Smooth muscle cell (in vitro differentiated cells): ENCODE data around the gene FLCN. TPM values are rescaled to one million over a fixed set of nuclear protein-coding genes. Genes with fewer than 3 reads are reported as not detected.

ENCODE experiments used
- DNase-seq: peaks from one replicate; lab custom pipeline; 2025; ENCODE audit not compliant: unreplicated experiment; lab: John Stamatoyannopoulos, UW
- H2AFZ ChIP-seq: fragments of 200-600 bp; sonication (generic); 2 replicates; pipeline ENCODE4 v1.6.0; 2016; ENCODE audit warnings: antibody characterized with exemption, low read depth, mild to moderate bottlenecking
- H3F3A ChIP-seq: fragments of 200-600 bp; sonication (generic); 2 replicates; pipeline ENCODE4 v1.6.0; 2017; ENCODE audit warnings: antibody characterized with exemption, low read depth
- H3K27ac ChIP-seq: fragments of 200-600 bp; sonication (generic); 2 replicates; pipeline ENCODE4 v1.5.1; 2016; ENCODE audit warnings: low read depth, mild to moderate bottlenecking
- H3K27me3 ChIP-seq: fragments of 200-600 bp; sonication (generic); 2 replicates; pipeline ENCODE4 v1.6.1; 2016; ENCODE audit warnings: low read depth, mild to moderate bottlenecking
- H3K36me3 ChIP-seq: fragments of 200-600 bp; sonication (generic); 2 replicates; pipeline ENCODE4 v1.5.1; 2016; ENCODE audit warnings: low read depth
- H3K4me1 ChIP-seq: fragments of 200-600 bp; sonication (generic); 2 replicates; pipeline ENCODE4 v1.5.1; 2016; ENCODE audit warnings: low read depth
- H3K4me2 ChIP-seq: fragments of 200-600 bp; sonication (generic); 2 replicates; pipeline ENCODE4 v1.6.0; 2016; ENCODE audit warnings: mild to moderate bottlenecking
- H3K4me3 ChIP-seq: fragments of 200-600 bp; sonication (generic); 2 replicates; pipeline ENCODE4 v1.5.1; 2016; ENCODE audit warnings: mild to moderate bottlenecking
- H3K79me2 ChIP-seq: fragments of 200-600 bp; sonication (generic); 2 replicates; pipeline ENCODE4 v1.6.0; 2016; ENCODE audit warnings: low read depth, mild to moderate bottlenecking
- H3K9ac ChIP-seq: fragments of 200-600 bp; sonication (generic); 2 replicates; pipeline ENCODE4 v1.6.0; 2016; ENCODE audit warnings: low read depth
- H3K9me3 ChIP-seq: fragments of 200-600 bp; sonication (generic); replicated peaks from 2 replicates; pipeline ENCODE4 v1.5.1; 2016; ENCODE audit warnings: low read depth
- H4K20me1 ChIP-seq: fragments of 200-600 bp; sonication (generic); 2 replicates; pipeline ENCODE4 v1.6.0; 2016; ENCODE audit warnings: low read depth
- WGBS: methylation state at CpG from one replicate; pipeline ENCODE4 v1.1.7; 2016; ENCODE audit warnings: low lambda C conversion rate; 5-methylcytosine and 5-hydroxymethylcytosine counted together
- polyA plus RNA-seq: library from polyadenylated mRNA; unstranded; fragments of >200 nt; fragmentation: Nextera tagmentation; extraction: Ambion mirVana; gene quantifications from 2 replicates; pipeline ENCODE4 v1.2.1, GENCODE V29; 2016
- small RNA-seq: library from RNA; depleted of rRNA; stranded (forward); fragments of <200 nt; gene quantifications from one replicate; pipeline ENCODE3, GENCODE V24; 2014
- total RNA-seq: library from RNA; depleted of rRNA; stranded (reverse); fragments of >200 nt; gene quantifications from 2 replicates; pipeline ENCODE4 v1.2.3, GENCODE V29; 2014
- TF ChIP-seq, protein P1 (sequence below): fragments of 200-600 bp; sonication (generic); IDR thresholded peaks from 2 replicates; pipeline ENCODE4 v1.5.1; 2017; ENCODE audit warnings: borderline replicate concordance, mild to moderate bottlenecking, antibody characterized with exemption; ENCODE audit not compliant: insufficient read depth, poor library complexity, severe bottlenecking

FLCN gene
- total and polyA plus RNA-seq, 2 experiments from 2014 or later = 7.6 to 15.1 TPM

DNA sequence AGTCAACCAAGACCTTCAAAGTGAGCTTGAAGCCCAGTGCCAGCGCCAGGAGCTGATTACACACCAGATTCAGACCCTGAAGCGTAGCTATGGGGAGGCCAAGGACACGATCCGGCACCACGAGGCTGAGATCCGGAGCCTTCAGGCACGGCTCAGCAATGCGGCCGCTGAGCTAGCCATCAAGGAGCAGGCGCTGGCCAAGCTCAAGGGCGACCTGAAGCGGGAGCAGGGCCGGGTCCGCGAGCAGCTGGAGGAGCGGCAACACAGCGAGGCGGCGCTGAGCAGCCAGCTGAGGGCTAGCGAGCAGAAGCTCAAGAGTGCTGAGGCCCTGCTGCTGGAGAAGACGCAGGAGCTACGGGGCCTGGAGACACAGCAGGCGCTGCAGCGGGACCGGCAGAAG is 72.8 kb downstream of the FLCN start:
- Histone ChIP-seq H3K4me2 (no peak overlapping the region), H2AFZ (no peak overlapping the region), H3K36me3 (peaks cover 8% of the 10 kb centered on the region), H3K79me2 (no peaks in the 10 kb centered on the region), H4K20me1 (peaks cover 26% of the 10 kb centered on the region), H3K4me1 (no peaks in the 10 kb centered on the region), H3K27me3 (no peaks in the 10 kb centered on the region), H3K4me3 (no peak overlapping the region), H3K27ac (no peak overlapping the region), H3K9me3 (no peaks in the 10 kb centered on the region), H3F3A (no peaks in the 10 kb centered on the region), H3K9ac (no peak overlapping the region)
- TF ChIP-seq, protein P1, sequence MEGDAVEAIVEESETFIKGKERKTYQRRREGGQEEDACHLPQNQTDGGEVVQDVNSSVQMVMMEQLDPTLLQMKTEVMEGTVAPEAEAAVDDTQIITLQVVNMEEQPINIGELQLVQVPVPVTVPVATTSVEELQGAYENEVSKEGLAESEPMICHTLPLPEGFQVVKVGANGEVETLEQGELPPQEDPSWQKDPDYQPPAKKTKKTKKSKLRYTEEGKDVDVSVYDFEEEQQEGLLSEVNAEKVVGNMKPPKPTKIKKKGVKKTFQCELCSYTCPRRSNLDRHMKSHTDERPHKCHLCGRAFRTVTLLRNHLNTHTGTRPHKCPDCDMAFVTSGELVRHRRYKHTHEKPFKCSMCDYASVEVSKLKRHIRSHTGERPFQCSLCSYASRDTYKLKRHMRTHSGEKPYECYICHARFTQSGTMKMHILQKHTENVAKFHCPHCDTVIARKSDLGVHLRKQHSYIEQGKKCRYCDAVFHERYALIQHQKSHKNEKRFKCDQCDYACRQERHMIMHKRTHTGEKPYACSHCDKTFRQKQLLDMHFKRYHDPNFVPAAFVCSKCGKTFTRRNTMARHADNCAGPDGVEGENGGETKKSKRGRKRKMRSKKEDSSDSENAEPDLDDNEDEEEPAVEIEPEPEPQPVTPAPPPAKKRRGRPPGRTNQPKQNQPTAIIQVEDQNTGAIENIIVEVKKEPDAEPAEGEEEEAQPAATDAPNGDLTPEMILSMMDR = no peak
- 97% methylated on average over 25 of the region's 25 CpGs for WGBS
- DNase-seq = no peak

Small RNAs within 50 kb of the gene (small RNA-seq; reads per million reads assigned to genes)
- gene RNU6-767P = not detected

Other genes with a start within 250 kb of the FLCN start
- 58.8 and 62.5 TPM in 2 replicates for gene MPRIP, start 194.7 kb downstream of the FLCN start, total RNA-seq
- 67.2 and 69.3 TPM in 2 replicates for gene MPRIP, start 194.7 kb downstream of the FLCN start, polyA plus RNA-seq
- 0.18 and 0.49 TPM in 2 replicates for gene PLD6, start 30.8 kb downstream of the FLCN start, total RNA-seq
- 0.26 and 1.4 TPM in 2 replicates for gene PLD6, start 30.8 kb downstream of the FLCN start, polyA plus RNA-seq
- gene COPS3, start 44.1 kb upstream of the FLCN start, total RNA-seq = 77.0 and 107 TPM in 2 replicates
- gene COPS3, start 44.1 kb upstream of the FLCN start, polyA plus RNA-seq = 68.3 and 76.4 TPM in 2 replicates
- 2.5 and 4.5 TPM in 2 replicates for gene NT5M, start 66.2 kb upstream of the FLCN start, total RNA-seq
- gene NT5M, start 66.2 kb upstream of the FLCN start, polyA plus RNA-seq = 6.1 and 7.5 TPM in 2 replicates
- 13.6 and 15.4 TPM in 2 replicates for gene MED9, start 239.8 kb upstream of the FLCN start, total RNA-seq
- 8.4 and 9.6 TPM in 2 replicates for gene MED9, start 239.8 kb upstream of the FLCN start, polyA plus RNA-seq